Right lobe of liver (tissue), 6 donors: ENCODE results near the gene NCOA1. TPM values are rescaled to one million over a fixed set of nuclear protein-coding genes. Genes with fewer than 3 reads are reported as not detected.

Source experiments
- ATAC-seq, 4 donors: fragments of 200-7000 bp; cut with Tn5 transposase; one replicate each; pipeline ENCODE4 v1.9.1; 2020; ENCODE audit warnings: mild to moderate bottlenecking in 4 of 4, moderate library complexity in 4 of 4
- DNase-seq, 3 donors: peaks; one replicate each; pipeline ENCODE4 v3.0.0-alpha.2; 2020
- H3K27ac ChIP-seq, 3 donors: fragments of 200-600 bp; one replicate each; pipeline ENCODE4 v1.8.0; 2022
- H3K27me3 ChIP-seq, 2 donors: fragments of 200-600 bp; one replicate each; pipeline ENCODE4 v1.8.0; 2022
- H3K36me3 ChIP-seq, 4 donors: fragments of 200-600 bp; sonication (generic) in 1 of 4; one replicate each; pipeline versions ENCODE4 v1.5.1 to v1.8.0; 2017 to 2022; ENCODE audit warnings: control low read depth in 1 of 4
- H3K4me1 ChIP-seq, 4 donors: fragments of 200-600 bp; sonication (generic) in 1 of 4; one replicate each; pipeline versions ENCODE4 v1.5.1 to v1.8.0; 2017 to 2022; ENCODE audit warnings: control low read depth in 1 of 4
- H3K4me3 ChIP-seq, 3 donors: fragments of 200-600 bp; one replicate each; pipeline ENCODE4 v1.8.0; 2022
- H3K9me3 ChIP-seq, 4 donors: fragments of 200-600 bp; sonication (generic) in 1 of 4; one replicate each; pipeline versions ENCODE4 v1.5.1 to v1.8.0; 2017 to 2022; ENCODE audit warnings: control low read depth in 1 of 4
- POLR2A ChIP-seq: fragments of 450-650 bp; IDR thresholded peaks from one replicate; pipeline ENCODE4 v1.6.1; 2017; ENCODE audit warnings: antibody characterized with exemption, mild to moderate bottlenecking
- WGBS: methylation state at CpG from one replicate; pipeline ENCODE4 v1.1.6; 2018; ENCODE audit warnings: low coverage, low lambda C conversion rate; ENCODE audit not compliant: insufficient coverage; ENCODE audit errors: missing lambda C conversion rate; 5-methylcytosine and 5-hydroxymethylcytosine counted together
- intact Hi-C, 2 donors: fragments of 100-400 bp; cut with DNase I; formaldehyde crosslinking; loops; one replicate each; pipeline versions ENCODE4 v1.11.2 to v1.14.1; 2022
- long read RNA-seq: library from polyadenylated mRNA; unstranded; transcript quantifications from one replicate; pipeline ENCODE4 v2.0.0, GENCODE V29; 2019
- total RNA-seq, 6 experiments: library from RNA; depleted of rRNA in 2 of 6; stranded (reverse); fragments of >200 nt in 2 of 6; fragmentation: NEBNext Ultra II Directional in 3 of 6; extraction: Animal tissue kit (Norgen Biotek cat#: 25700) in 3 of 6; gene quantifications; one replicate each; pipeline versions ENCODE4 v1.1.0 to v1.2.4, GENCODE V29; 2016 to 2023
- TF ChIP-seq, protein P1 (sequence below), 4 donors: fragments of 200-600 bp in 3 of 4; fragments of 450-650 bp in 1 of 4; IDR thresholded peaks; one replicate each; pipeline versions ENCODE4 v1.5.1 to v1.8.0; 2016 to 2022; ENCODE audit warnings: antibody characterized with exemption in 4 of 4, mild to moderate bottlenecking in 2 of 4
- donor health status: DM: no; HTN: yes; CAD: no.
- donor health status: DM: no; HTN: no; CAD: no.
- donor health status: DM: no; HTN: no; CAD: no.
- donor health status: DM: no; HTN: yes; CAD: no.
- donor health status: DM: no; HTN: yes; CAD: no.

NCOA1 gene
- 10 to 100 TPM; 13.5 to 18.9 (median 16.4) TPM for total RNA-seq
- long read RNA-seq, partial matches to known transcripts, result 0 of 1 reads
- long read RNA-seq, other reads (novel, unspliced or antisense), result 1 of 1 reads

DNA sequence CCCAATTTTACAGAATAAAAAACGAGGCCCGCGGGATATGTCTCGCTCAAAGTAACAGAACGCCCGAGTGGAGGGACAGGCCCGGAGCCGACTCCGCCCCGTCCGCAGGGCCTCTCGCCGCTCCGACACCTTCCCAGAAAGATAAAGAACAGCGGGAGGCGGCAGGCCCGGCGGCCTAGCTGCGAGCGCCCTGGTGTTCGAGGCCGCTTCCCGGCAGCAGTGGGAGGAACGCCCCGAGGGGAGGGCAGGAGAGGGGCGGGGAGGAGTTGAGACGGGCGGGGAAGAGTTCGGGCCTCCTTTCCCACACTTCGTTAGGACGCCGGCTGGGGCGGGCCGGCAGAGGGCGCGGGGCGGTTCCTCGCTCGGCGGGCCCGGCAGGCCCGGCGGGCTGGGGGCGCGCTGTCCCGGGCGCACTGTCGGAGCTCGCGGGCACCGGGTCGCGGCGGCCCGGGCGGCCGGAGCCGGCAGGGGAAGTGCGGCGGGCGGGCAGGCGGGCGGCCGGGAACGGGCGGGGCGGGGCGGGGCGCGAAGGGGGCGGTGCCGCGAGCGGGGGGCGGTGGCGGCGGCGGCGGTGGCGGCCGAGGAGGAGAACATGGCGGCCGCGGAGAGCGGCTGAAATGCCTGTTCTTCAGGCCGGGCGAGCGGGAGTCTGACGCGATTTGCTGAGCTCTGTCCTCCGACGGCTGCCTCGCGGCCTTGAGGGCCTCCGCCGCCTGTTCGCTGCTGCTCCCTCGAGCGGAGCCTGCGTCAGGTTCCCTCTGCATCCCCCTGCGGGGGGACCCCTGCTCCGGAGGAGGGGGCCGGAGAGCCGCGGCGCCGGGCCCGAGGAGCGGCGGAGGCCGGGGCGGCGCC is at the start of gene NCOA1:
NCOA1 (plus strand) TSS at position 565 of the 852 bp plus-strand sequence. CDS start 167,424 bp downstream, outside the sequence.
- Histone ChIP-seq H3K9me3 (no peaks in the 10 kb centered on the region), H3K27me3 (no peaks in the 10 kb centered on the region), H3K36me3 (no peaks in the 10 kb centered on the region), H3K27ac (peak within 1 kb of the TSS; percentile 76 to 84 (median 82)), H3K4me3 (peak within 1 kb of the TSS; percentile 70 to 81 (median 74)), H3K4me1 (peaks cover 0 to 22% (median 9%) of the 10 kb centered on the region in 4 donors)
- intact Hi-C loops, result no loop called here
- DNase-seq (peak; percentile 94 to 96 (median 95)), ATAC-seq (peak; percentile 93 to 96 (median 94))
- TF ChIP-seq, protein P1, sequence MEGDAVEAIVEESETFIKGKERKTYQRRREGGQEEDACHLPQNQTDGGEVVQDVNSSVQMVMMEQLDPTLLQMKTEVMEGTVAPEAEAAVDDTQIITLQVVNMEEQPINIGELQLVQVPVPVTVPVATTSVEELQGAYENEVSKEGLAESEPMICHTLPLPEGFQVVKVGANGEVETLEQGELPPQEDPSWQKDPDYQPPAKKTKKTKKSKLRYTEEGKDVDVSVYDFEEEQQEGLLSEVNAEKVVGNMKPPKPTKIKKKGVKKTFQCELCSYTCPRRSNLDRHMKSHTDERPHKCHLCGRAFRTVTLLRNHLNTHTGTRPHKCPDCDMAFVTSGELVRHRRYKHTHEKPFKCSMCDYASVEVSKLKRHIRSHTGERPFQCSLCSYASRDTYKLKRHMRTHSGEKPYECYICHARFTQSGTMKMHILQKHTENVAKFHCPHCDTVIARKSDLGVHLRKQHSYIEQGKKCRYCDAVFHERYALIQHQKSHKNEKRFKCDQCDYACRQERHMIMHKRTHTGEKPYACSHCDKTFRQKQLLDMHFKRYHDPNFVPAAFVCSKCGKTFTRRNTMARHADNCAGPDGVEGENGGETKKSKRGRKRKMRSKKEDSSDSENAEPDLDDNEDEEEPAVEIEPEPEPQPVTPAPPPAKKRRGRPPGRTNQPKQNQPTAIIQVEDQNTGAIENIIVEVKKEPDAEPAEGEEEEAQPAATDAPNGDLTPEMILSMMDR (IDR thresholded peaks at IDR 0.05), result peak in 3 of 4 donors; percentile 16 to 36 (median 25)
- peak; percentile 58 for TF ChIP-seq POLR2A
- WGBS, result 2% methylated on average over 11 of the region's 113 CpGs

DNA sequence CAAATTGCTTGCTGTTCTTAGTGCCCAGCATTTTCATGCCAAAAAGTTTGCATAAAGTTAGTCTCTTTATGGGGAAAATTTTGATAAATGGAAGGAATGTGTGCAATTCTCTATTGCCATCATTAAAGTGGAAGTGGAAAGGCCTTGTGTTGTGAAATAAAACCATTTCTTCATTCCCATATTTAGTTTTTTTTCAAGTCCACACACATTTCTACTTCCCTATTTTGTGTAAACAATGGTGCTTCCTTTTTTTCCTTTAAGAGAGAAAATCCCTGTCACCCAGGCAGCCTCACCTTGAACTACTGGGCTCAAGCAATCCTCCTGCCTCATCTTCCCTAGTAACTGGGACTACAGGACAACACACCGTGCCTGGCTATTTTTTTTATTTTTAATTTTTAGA is 42.3 kb upstream of the NCOA1 start:
- peak in 2 of 4 donors; percentile 23 to 36 for ATAC-seq
- intact Hi-C loops, result no loop called here
- no peak overlapping the region for H3K4me3 ChIP-seq

DNA sequence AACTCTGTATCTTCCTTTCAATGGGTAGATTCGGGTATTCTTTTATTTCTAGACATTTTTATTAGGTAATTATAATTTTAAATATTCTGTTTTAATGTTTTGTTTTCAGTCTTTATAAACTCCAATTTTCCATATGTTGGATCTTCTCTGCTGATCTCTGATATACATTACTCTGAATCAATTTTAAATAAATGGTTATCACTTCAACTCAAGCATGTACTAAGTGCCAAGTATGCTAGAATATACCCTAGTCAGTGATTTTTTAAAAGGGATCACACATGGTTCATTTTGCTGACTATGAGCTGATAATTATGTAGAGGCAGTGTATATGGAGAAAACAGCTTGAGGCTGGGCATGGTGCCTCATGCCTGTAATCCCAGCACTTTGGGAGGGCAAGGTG is 41.7 kb upstream of the NCOA1 start:
- no peak for ATAC-seq
- Histone ChIP-seq H3K27me3 (no peaks in the 10 kb centered on the region), H3K36me3 (no peaks in the 10 kb centered on the region), H3K9me3 (no peaks in the 10 kb centered on the region), H3K27ac (no peak overlapping the region), H3K4me3 (no peak overlapping the region), H3K4me1 (peaks cover 0 to 5% (median 0%) of the 10 kb centered on the region in 4 donors)
- intact Hi-C loops, result no loop called here
- TF ChIP-seq, protein P1 (IDR thresholded peaks at IDR 0.05), result no peak
- TF ChIP-seq POLR2A, result no peak
- no peak for DNase-seq
- WGBS, result 31% methylated on average over 1 of the region's 1 CpG

More for the DNA sequence above, 42.3 kb upstream of the NCOA1 start:
- Histone ChIP-seq H3K4me1 (peaks cover 0 to 3% (median 0%) of the 10 kb centered on the region in 4 donors), H3K9me3 (no peaks in the 10 kb centered on the region), H3K27me3 (no peaks in the 10 kb centered on the region), H3K36me3 (no peaks in the 10 kb centered on the region), H3K27ac (no peak overlapping the region)
- DNase-seq, result no peak
- TF ChIP-seq, protein P1 (IDR thresholded peaks at IDR 0.05), result no peak
- TF ChIP-seq POLR2A, result no peak
- 65% methylated on average over 1 of the region's 1 CpG for WGBS

DNA sequence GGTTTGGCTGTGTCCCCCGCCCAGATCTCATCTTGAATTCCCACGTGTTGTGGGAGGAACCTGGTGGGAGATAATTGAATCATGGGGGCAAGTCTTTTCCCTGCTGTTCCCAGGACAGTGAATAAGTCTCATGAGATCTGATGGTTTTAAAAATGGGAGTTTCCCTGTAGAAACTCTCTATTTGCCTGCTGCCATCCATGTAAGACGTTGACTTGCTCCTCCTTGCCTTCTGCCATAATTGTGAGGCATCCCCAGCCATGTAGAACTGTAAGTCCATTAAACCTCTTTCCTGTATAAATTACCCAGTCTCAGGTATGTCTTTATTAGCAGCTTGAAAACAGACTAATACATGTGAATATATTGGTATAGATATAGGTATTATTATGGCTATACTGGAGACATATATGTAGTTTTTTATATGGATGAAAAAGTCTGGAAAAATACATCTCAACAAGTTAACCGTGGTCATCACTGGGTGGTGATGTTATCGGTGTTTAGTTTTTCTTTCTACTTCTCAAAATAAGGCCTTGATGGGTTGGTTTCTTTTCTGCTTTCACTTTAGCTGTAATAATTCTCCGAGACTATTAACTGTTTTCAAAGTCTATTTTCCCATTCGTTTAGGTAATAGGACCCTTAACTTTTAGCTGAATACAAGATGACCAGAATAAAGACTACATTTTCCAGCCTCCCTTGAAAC is 39.1 kb upstream of the NCOA1 start:
- H3K9me3 ChIP-seq, result no peaks in the 10 kb centered on the region
- intact Hi-C loops, result no loop called here
- no peaks in the 10 kb centered on the region for H3K27me3 ChIP-seq
- H3K36me3 ChIP-seq, result no peaks in the 10 kb centered on the region
- TF ChIP-seq, protein P1 (IDR thresholded peaks at IDR 0.05), result no peak
- no peak for TF ChIP-seq POLR2A
- peak in 1 of 4 donors; percentile 22 for ATAC-seq
- peaks cover 0 to 5% (median 0%) of the 10 kb centered on the region in 4 donors for H3K4me1 ChIP-seq
- H3K4me3 ChIP-seq, result no peak overlapping the region
- 62% methylated on average over 7 of the region's 7 CpGs for WGBS
- H3K27ac ChIP-seq, result no peak overlapping the region
- DNase-seq, result no peak
